ENCODE data around the gene ZSCAN21.

GRCh38 chr7:100008525-100008924, 41.0 kb upstream of the ZSCAN21 start:
- TF ChIP-seq REST (IDR thresholded peaks at IDR 0.05) (no peak), EP300 (IDR thresholded peaks at IDR 0.05) (no peak)
- TF ChIP-seq, protein P1, sequence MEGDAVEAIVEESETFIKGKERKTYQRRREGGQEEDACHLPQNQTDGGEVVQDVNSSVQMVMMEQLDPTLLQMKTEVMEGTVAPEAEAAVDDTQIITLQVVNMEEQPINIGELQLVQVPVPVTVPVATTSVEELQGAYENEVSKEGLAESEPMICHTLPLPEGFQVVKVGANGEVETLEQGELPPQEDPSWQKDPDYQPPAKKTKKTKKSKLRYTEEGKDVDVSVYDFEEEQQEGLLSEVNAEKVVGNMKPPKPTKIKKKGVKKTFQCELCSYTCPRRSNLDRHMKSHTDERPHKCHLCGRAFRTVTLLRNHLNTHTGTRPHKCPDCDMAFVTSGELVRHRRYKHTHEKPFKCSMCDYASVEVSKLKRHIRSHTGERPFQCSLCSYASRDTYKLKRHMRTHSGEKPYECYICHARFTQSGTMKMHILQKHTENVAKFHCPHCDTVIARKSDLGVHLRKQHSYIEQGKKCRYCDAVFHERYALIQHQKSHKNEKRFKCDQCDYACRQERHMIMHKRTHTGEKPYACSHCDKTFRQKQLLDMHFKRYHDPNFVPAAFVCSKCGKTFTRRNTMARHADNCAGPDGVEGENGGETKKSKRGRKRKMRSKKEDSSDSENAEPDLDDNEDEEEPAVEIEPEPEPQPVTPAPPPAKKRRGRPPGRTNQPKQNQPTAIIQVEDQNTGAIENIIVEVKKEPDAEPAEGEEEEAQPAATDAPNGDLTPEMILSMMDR (IDR thresholded peaks at IDR 0.05): no peak
